Measurements from ENCODE around the gene SYTL3.

DNA sequence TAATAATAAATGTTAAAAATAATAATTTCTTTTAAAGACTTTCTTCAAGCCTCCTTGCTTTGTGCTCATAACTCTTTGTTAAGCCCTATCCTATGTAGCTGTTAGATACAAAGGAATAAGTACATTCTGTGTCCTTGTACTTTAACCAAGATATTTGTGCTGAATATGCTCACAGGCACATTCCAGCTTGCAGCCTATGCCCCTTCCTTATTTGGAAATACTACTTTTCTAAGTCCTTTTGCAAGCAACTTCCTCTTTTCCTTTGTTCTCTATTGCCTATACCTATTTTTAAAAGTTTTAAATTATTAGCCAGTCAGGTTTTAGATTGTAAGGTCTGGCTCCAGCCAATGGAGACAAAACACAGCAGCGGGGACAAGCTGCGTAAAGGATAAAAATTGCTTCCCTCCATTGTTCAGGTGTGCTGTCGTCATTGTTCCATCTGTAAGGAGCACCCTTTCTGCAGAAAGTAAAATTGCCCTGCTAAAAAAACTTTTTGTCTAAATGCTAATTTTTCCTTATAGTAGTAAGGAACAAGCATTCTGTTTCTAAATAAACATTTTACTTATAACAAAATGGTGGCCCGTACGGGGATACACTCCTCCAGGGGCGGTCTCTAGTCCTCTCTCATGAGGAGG is 80.2 kb downstream of the SYTL3 start:
- TF ChIP-seq L3MBTL2 (conservative IDR thresholded peaks at IDR 0.05) = no peak
- TF ChIP-seq FOXM1 (IDR thresholded peaks at IDR 0.05; ENCODE audit: borderline replicate concordance) = no peak
- no peak for TF ChIP-seq TARDBP (IDR thresholded peaks at IDR 0.05)
- no peak for TF ChIP-seq SP1 (IDR thresholded peaks at IDR 0.05)
- no peak for TF ChIP-seq SUZ12 (IDR thresholded peaks at IDR 0.05)
- TF ChIP-seq, protein P1, sequence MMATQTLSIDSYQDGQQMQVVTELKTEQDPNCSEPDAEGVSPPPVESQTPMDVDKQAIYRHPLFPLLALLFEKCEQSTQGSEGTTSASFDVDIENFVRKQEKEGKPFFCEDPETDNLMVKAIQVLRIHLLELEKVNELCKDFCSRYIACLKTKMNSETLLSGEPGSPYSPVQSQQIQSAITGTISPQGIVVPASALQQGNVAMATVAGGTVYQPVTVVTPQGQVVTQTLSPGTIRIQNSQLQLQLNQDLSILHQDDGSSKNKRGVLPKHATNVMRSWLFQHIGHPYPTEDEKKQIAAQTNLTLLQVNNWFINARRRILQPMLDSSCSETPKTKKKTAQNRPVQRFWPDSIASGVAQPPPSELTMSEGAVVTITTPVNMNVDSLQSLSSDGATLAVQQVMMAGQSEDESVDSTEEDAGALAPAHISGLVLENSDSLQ (IDR thresholded peaks at IDR 0.05) = no peak

All from HEK293T (cell line).